GM18505 (cell line): ENCODE data around the gene LRMDA.

ENCODE experiments used
- ATAC-seq: cut with Tn5 transposase; IDR thresholded peaks from one replicate; pipeline ENCODE4 v1.9.1; 2021; ENCODE audit not compliant: unreplicated experiment
- POLR2A ChIP-seq: IDR thresholded peaks from 4 replicates; pipeline ENCODE4 v1.6.1; 2011; ENCODE audit warnings: borderline replicate concordance; ENCODE audit not compliant: insufficient read depth, insufficient read length; ENCODE audit errors: extremely low read depth

Gene LRMDA

DNA sequence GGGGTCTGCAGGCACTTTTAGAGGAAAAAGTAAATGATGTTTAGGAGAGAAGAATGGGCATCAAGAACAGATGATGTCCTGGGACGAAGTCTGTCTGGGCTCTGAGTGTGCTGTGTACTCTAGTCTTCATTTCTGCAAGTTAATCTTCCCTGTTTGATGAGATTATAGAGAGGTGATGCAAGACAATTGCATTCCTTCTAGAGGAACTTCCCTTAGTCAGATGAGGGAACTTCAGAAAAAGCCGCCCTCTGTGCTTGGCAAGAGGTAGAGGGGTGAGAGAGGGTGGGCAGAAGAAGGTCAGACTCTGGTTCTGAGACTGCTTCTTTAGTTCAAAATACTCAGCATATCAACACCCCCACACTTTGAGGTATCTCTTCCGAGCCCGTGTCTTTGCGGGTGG lies 797.9 kb downstream of the LRMDA start:
- no peak for TF ChIP-seq POLR2A
- ATAC-seq, result no peak

DNA sequence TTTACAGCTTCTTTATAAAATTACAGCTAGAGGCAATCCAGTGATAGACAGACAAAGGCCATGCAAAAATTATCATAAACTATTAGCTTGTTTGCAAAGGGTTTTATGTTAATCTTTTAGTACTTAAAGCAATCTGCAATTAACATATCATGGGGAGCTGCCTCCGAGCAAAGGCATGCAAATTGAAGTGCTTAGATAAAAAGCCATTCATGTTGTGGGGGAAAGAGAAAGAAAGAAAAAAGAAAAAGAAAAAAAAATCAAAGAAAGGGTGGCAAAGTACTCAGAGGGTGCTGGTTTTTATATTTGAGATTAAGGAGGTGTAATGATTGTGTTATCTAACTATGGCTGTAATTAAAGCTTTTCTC lies 799.5 kb downstream of the LRMDA start:
- TF ChIP-seq POLR2A, result no peak
- no peak for ATAC-seq

DNA sequence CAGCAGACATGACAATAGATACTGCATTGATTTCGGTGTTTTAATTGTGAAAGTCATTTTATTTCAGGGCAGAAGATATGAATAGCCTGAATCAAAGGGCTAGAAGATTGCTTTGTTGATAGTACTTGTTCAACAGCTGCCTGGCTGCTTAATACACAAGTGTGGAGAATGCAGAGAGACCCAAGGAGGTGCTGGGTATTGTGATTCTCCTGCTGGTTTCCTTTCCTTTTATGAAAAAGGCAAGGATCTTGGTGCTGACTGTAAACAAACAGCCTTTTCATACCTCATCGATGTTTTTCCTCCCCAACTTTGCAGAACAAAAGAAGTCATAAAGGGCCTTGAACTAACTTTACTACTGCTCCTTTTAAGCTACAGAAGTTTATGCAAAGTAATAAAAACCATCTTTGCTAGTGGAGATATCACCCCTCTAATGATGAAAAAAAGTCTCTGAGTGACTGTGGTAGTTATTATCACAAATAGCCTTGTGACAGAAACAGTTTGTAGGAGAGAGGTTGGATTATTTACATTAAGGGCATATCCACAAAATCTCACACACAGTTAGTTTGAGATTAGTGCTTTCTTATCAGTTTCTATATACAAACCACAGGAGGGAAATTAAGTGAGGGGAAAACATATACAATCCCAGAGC lies 800.0 kb downstream of the LRMDA start:
- TF ChIP-seq POLR2A, result no peak
- no peak for ATAC-seq

DNA sequence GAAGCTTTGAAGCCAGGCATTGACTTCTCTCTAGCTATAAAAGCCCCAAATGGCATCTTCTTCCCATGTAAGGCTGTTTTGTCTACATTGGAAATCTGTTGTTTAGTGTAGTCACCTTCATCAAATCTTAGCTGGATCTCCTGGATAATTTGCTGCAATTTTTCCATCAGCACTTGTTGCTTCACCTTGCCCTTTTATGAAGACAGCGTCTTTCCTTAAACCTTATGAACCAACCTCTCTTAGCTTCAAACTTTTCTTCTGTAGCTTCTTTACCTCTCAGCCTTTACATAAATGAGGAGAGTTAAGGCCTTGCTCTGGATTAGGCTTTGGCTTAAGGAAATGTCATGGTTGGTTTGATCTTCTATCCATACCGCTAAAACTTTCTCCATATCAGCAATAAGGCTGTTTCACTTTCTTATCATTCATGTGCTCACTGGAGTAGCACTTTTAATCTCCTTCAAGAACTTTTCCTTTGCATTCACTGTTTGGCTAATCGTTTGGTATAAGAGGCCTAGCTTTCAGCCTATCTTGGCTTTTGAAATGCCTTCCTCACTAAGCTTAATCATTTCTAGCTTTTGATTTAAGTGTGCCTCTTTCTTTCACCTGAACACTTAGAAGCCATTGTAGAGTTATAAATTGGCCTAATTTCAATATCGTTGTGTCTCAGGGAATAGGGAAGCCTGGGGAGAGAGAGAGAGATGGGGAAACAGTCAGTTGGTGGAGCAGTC lies 803.2 kb downstream of the LRMDA start:
- TF ChIP-seq POLR2A, result no peak
- no peak for ATAC-seq

DNA sequence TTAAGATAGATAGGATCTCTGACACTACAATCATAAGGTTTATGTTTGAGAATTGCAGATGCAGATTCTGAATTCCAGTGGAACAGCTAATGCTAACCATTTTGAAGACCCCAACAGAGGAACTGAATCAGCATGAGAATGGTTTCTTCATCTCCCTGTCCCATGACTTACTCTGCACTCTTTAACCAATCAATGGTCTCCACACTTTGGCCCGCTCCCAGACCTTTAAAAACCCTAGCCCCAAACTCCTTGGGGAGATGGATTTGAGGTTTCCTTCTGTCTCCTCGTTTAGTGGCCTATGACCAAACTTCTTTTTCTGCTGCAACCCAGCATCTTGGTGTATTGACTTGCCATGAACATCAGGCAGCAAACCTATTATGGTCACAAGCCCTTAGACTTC lies 804.9 kb downstream of the LRMDA start:
- no peak for TF ChIP-seq POLR2A
- no peak for ATAC-seq

DNA sequence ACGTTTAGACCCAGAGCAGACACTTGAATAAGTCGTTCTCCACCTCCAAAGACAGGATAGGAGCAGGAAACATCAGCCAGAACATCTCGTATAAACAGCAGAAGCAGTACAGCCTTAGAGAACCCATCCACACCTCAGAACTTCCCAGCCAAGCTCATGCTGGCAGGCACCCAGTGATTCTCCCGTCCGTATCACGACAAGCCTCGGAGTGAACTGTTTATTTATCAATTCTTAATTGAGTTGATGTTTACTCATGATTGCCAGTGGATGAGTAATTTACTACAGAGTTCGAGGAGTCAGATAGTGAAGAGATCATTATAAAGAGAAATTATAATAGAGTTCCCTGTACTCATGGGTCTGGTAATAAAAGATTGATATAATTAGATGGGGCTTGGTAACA lies 811.5 kb downstream of the LRMDA start:
- ATAC-seq, result no peak
- TF ChIP-seq POLR2A, result no peak

DNA sequence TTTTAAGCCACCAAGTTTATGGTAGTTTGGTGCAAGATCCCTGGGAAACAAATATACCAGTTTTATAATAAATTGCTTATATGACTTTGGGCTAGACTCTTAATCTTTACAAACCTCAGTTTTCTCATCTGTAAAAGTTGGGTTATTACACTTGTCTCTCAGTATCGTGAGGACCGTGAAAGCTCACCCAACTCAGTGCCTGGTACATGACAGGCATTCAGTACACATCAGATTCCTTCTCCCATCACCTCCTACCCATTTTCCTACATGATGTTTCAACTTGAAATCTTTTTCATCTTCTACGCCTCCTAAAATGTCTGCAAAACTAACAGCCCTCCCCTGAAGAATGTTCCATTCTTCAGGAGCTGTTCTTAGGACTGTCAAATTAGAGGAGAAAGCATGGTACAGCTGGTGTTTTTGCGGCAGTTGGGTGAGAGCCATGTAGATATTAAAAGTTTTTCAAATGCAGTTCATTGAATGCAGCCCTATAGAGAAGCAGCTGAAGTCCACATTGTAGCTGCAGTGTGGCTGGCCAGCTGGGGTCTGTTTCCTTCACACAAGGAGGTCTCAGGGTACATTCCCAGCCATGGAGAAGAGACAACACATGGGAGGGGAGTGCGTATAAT lies 812.8 kb downstream of the LRMDA start:
- no peak for ATAC-seq
- no peak for TF ChIP-seq POLR2A

DNA sequence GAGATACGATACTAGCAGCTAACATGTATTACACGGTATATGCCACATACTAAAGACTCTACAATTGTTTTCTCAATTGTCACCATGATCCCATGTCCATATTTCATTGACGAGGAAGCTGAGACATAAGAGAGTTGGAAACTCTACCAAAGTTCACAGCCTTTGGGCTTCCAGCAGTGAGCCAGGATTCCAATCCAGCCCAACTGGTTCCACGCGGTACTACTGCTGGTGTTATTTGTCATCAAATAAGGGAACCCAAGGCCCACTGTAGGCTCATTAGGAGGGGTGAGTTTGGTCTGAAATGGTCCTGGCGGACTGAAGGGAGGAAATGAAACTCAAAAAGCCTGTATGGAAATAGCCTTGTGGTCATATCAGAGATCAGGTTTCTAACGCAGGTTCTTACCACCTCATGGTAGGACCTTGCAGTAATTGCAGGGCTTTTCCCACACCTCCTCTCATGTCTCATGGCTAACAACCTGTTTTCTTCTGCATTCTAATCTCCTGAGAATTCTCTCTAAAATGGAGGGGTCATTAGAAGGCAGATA lies 814.6 kb downstream of the LRMDA start:
- ATAC-seq, result no peak
- TF ChIP-seq POLR2A, result no peak

DNA sequence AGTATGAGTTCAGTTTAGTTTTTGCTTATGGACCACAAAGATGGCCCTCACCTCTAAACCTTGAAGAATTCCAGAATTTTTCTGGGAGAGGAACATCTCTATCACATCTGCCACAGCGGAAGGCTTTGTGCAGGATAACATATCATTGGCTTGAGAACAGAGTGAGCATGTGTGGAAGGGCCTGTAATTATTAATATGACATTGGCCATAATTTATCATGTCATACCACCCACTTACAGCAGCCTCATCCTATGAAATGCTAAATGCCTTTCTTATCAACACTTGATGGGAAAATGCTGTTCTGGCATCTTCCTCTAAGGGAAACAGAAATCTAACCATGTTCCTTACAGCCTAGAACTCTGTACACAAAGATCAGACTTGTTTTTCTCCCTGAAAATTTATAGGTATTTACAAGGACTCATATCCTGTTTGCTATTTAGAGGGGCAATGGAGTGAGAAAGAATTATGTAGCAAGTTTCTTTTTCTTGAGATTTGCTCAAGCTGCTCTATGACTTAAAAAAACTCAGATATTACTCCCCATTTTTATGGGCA lies 817.3 kb downstream of the LRMDA start:
- TF ChIP-seq POLR2A, result no peak
- ATAC-seq, result no peak

DNA sequence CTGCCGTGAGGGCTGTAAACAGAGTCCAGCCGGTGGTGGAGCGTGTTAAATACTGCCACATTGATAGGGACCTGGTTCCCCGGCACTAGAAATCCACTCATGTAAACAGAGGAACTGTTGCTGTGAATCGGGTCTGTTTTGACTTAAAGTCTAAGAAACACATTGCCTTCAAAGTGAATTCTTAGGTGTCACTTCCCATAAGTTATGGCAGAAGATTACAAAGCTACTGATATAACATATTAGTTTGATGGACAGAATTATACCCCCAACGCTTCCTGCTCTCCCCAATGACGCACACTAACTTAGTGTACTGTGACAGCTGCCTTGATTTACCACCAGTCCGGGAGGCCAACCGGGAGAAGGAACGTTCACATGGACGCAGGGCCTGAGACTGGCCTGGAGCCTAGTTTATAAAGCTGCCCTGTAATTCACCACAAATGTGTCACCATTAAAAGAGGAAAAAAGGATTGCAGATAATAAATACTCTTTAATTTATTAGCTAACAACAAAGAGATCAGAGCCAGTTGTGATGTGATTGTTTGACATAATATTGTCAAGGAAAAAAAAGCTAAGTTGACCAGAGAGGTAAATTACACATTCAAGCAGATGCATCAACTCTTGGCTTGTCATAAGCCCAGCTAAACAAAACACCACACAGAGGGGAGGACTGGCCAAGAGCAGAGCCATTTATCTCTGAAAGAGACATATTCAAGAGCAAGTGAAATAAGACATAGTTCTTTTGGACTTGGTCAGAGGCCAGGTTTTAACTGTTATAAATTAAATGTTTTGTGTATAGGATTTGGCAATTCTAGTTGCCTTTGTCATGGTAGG lies 820.6 kb downstream of the LRMDA start:
- no peak for ATAC-seq
- no peak for TF ChIP-seq POLR2A

DNA sequence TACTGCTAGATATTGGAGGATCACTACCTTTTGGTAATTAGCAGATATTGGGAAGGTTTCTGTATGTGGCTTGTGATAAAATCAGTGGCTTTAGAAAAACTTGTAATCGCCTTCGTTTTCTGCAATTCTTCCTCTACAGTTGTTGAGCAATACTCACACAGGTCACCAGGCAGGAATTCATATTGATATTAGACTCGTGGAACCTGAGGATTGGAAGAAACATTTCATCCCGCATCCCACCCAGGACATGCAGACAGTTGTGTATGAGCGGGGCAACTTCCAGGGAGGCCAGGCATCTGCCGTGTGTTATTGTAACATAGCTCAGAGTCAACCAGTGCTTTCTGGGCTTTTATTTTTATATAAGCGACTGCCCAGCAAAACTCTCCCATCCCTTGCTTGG lies 821.3 kb downstream of the LRMDA start:
- no peak for TF ChIP-seq POLR2A
- ATAC-seq, result no peak

DNA sequence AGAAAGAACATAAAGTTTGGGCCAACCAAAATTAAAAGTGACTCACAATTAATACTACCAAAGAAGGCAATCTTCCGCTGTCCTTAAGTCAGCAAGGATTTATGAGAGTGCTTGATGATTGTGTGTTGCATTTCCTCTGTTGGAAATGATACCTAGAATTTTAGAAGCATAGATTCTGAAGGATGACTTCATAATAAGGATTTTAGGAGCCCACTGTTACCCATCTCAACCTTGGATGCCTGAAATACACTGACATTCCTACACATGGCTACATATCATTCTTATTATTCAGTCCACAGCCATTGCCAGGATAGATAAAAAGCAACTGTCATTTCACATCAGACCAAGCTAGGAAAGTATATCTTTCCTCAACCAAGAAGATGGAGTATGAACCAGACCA lies 823.8 kb downstream of the LRMDA start:
- no peak for ATAC-seq
- TF ChIP-seq POLR2A, result no peak

DNA sequence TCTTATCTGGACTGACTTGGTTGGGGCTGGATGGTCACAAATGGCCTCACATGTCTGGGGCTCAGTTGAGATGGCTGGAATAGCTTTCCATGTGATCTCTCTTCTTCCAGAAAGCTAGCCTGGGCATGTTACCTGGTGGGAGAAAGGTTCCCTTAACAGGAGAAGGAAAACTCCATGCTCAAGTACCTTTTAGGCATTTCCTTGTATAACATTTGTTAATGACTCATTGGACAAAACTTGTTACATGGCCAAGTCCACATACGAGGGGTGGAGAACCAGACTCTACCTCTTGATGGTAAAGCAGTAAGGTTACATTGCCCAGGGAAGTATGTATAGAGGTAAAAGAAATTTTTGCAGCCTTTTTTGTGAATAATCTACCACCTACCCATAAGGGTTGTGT lies 826.4 kb downstream of the LRMDA start:
- ATAC-seq, result no peak
- no peak for TF ChIP-seq POLR2A

DNA sequence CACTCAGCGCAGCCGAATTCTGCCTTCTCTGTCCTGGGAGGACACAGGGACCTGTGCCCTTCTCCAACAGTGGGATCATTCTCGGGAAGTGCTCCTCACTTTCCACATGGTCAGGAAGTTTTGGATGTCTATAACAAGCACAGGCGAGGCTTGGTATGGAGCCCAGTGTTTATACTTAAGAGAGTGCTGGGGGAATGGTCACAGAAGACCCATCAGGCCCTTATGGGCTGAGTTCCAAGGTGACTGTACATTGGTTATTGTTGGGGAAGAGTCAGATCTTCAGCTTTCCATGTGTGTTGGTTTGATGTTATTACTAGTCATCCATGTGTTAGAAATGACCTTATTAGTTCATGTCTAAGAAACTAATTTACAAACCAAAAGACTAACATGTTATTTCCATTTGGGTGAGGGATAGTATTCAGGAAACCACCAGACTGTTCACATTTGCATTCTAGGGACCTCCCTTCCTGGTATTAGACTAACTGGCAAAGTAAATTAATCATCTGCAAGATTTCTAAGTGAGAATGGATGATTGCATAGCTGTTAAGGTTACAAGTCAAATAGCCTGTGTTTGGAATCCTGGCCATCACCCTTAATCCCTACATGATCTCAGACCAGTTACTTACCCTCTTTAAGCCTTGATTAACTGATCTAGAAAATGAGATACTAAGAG lies 834.2 kb downstream of the LRMDA start:
- ATAC-seq, result no peak
- TF ChIP-seq POLR2A, result no peak
